ENCODE results near the gene FAM156A.
"Not testable (repeated sequence)": the region's sequence is repeated elsewhere in the genome, so short reads cannot be mapped to it uniquely, and the experiment has no call there.

The FAM156A gene

GRCh38 chrX:52966993-52967738 is 8.8 kb upstream of the FAM156A start:
- not testable (repeated sequence) for DNase-seq (ENCODE audit: low read depth)

- not testable (repeated sequence) for DNase-seq (ENCODE audit: low read depth)
Measured at GRCh38 chrX:52958961-52959360, 643 bp upstream of the FAM156A start.

GRCh38 chrX:52949884-52950283 is 8.4 kb downstream of the FAM156A start:
- not testable (repeated sequence) for DNase-seq (ENCODE audit: low read depth)

GRCh38 chrX:52949325-52949724 is 9.0 kb downstream of the FAM156A start:
- DNase-seq (ENCODE audit: low read depth), result not testable (repeated sequence)

- DNase-seq (ENCODE audit: low read depth), result not testable (repeated sequence)
Measured at GRCh38 chrX:52948265-52948664, 10.1 kb downstream of the FAM156A start.

- not testable (repeated sequence) for DNase-seq (ENCODE audit: low read depth)
Measured at GRCh38 chrX:52947501-52947900, 10.8 kb downstream of the FAM156A start.

GRCh38 chrX:52945838-52946494 is 12.4 kb downstream of the FAM156A start:
- DNase-seq (ENCODE audit: low read depth), result not testable (repeated sequence)

- DNase-seq (ENCODE audit: low read depth), result not testable (repeated sequence)
Measured at GRCh38 chrX:52941728-52942127, 16.6 kb downstream of the FAM156A start.

- not testable (repeated sequence) for DNase-seq (ENCODE audit: low read depth)
Measured at GRCh38 chrX:52940704-52941103, 17.6 kb downstream of the FAM156A start.

- DNase-seq (ENCODE audit: low read depth), result not testable (repeated sequence)
Measured at GRCh38 chrX:52935470-52935784, 22.9 kb downstream of the FAM156A start.

- peak; percentile 90 for DNase-seq (ENCODE audit: low read depth)
Measured at GRCh38 chrX:52934704-52935469, 23.4 kb downstream of the FAM156A start.

GRCh38 chrX:52933976-52934703 is 24.2 kb downstream of the FAM156A start:
- no peak for DNase-seq (ENCODE audit: low read depth)

- DNase-seq (ENCODE audit: low read depth), result no peak
Measured at GRCh38 chrX:52933213-52933612, 25.1 kb downstream of the FAM156A start.

- not testable (repeated sequence) for DNase-seq (ENCODE audit: low read depth)
Measured at GRCh38 chrX:52930214-52930613, 28.1 kb downstream of the FAM156A start.

- DNase-seq (ENCODE audit: low read depth), result no peak
Measured at GRCh38 chrX:52923781-52924241, 34.5 kb downstream of the FAM156A start.

- DNase-seq (ENCODE audit: low read depth), result not testable (repeated sequence)
Measured at GRCh38 chrX:52914704-52915103, 43.6 kb downstream of the FAM156A start.

GRCh38 chrX:52913681-52914080 is 44.6 kb downstream of the FAM156A start:
- DNase-seq (ENCODE audit: low read depth), result not testable (repeated sequence)

GRCh38 chrX:52909313-52909969 is 48.9 kb downstream of the FAM156A start:
- DNase-seq (ENCODE audit: low read depth), result not testable (repeated sequence)

- DNase-seq (ENCODE audit: low read depth), result not testable (repeated sequence)
Measured at GRCh38 chrX:52907900-52908299, 50.4 kb downstream of the FAM156A start.

GRCh38 chrX:52907137-52907536 is 51.2 kb downstream of the FAM156A start:
- not testable (repeated sequence) for DNase-seq (ENCODE audit: low read depth)

GRCh38 chrX:52906072-52906471 is 52.2 kb downstream of the FAM156A start:
- not testable (repeated sequence) for DNase-seq (ENCODE audit: low read depth)

Measured in activated T-helper 1 cell treated with Interleukin-2 at 50 U/mL for 16 hours (primary cell).